Erythroblast (primary cell): ENCODE data around the gene CAMSAP2.

Source experiments
- GATA1 ChIP-seq: IDR thresholded peaks from 2 replicates; pipeline ENCODE4 v1.6.1; 2011; ENCODE audit warnings: low read depth, mild to moderate bottlenecking, control low read depth, low read length, moderate library complexity
- POLR2A ChIP-seq: IDR thresholded peaks from 2 replicates; pipeline ENCODE4 v1.6.1; 2011; ENCODE audit warnings: mild to moderate bottlenecking, low read length

- TF ChIP-seq POLR2A: no peak
- TF ChIP-seq GATA1: no peak
These were observed 2.0 kb downstream of the CAMSAP2 start for GRCh38 chr1:200740571-200741208.
